ENCODE results near the gene MTHFD1.

GRCh38 chr14:64412237-64412636, 24.1 kb downstream of the MTHFD1 start:
- TF ChIP-seq POLR2A (conservative IDR thresholded peaks at IDR 0.05) (no peak), YY1 (IDR thresholded peaks at IDR 0.05; ENCODE audit: borderline replicate concordance in 1 of 3, control insufficient read depth in 1 of 3, extremely low read depth in 1 of 3, insufficient read depth in 3 of 3, insufficient read length in 1 of 3, insufficient replicate concordance in 2 of 3, low read depth in 1 of 3, low read length in 2 of 3) (no peak), EP300 (IDR thresholded peaks at IDR 0.05; ENCODE audit: low read length) (no peak)
- TF ChIP-seq, protein P1, sequence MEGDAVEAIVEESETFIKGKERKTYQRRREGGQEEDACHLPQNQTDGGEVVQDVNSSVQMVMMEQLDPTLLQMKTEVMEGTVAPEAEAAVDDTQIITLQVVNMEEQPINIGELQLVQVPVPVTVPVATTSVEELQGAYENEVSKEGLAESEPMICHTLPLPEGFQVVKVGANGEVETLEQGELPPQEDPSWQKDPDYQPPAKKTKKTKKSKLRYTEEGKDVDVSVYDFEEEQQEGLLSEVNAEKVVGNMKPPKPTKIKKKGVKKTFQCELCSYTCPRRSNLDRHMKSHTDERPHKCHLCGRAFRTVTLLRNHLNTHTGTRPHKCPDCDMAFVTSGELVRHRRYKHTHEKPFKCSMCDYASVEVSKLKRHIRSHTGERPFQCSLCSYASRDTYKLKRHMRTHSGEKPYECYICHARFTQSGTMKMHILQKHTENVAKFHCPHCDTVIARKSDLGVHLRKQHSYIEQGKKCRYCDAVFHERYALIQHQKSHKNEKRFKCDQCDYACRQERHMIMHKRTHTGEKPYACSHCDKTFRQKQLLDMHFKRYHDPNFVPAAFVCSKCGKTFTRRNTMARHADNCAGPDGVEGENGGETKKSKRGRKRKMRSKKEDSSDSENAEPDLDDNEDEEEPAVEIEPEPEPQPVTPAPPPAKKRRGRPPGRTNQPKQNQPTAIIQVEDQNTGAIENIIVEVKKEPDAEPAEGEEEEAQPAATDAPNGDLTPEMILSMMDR (IDR thresholded peaks at IDR 0.05 in 2 of 3, conservative IDR thresholded peaks at IDR 0.05 in 1 of 3; ENCODE audit: insufficient read depth in 2 of 3, low read depth in 1 of 3, low read length in 3 of 3) = no peak
- TF ChIP-seq, protein P2, sequence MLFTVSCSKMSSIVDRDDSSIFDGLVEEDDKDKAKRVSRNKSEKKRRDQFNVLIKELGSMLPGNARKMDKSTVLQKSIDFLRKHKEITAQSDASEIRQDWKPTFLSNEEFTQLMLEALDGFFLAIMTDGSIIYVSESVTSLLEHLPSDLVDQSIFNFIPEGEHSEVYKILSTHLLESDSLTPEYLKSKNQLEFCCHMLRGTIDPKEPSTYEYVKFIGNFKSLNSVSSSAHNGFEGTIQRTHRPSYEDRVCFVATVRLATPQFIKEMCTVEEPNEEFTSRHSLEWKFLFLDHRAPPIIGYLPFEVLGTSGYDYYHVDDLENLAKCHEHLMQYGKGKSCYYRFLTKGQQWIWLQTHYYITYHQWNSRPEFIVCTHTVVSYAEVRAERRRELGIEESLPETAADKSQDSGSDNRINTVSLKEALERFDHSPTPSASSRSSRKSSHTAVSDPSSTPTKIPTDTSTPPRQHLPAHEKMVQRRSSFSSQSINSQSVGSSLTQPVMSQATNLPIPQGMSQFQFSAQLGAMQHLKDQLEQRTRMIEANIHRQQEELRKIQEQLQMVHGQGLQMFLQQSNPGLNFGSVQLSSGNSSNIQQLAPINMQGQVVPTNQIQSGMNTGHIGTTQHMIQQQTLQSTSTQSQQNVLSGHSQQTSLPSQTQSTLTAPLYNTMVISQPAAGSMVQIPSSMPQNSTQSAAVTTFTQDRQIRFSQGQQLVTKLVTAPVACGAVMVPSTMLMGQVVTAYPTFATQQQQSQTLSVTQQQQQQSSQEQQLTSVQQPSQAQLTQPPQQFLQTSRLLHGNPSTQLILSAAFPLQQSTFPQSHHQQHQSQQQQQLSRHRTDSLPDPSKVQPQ (CRISPR knock-in tag; IDR thresholded peaks at IDR 0.05; ENCODE audit: borderline replicate concordance) = no peak
